IPS-15b (cell line): ENCODE measurements around the gene CXCL8.

Source experiments
- H3K27me3 ChIP-seq: one replicate; pipeline ENCODE4 v1.6.1; 2013; ENCODE audit warnings: low read length; ENCODE audit not compliant: control insufficient read depth, insufficient read depth
- H3K36me3 ChIP-seq: one replicate; pipeline ENCODE4 v1.6.1; 2013; ENCODE audit warnings: low read length; ENCODE audit not compliant: control insufficient read depth, insufficient read depth
- H3K4me1 ChIP-seq: one replicate; pipeline ENCODE4 v1.6.1; 2013; ENCODE audit warnings: mild to moderate bottlenecking, low read length; ENCODE audit not compliant: control insufficient read depth, insufficient read depth
- H3K4me3 ChIP-seq: one replicate; pipeline ENCODE4 v1.5.1; 2013; ENCODE audit warnings: low read depth, low read length
- H3K9ac ChIP-seq: one replicate; pipeline ENCODE4 v1.6.1; 2013; ENCODE audit warnings: low read depth, mild to moderate bottlenecking, low read length
- H3K9me3 ChIP-seq: one replicate; pipeline ENCODE4 v1.6.1; 2013; ENCODE audit warnings: mild to moderate bottlenecking, low read length; ENCODE audit not compliant: control insufficient read depth, insufficient read depth

Gene CXCL8

GRCh38 chr4:73721435-73721834 is 18.9 kb upstream of the CXCL8 start:
- H3K4me3 ChIP-seq, result no peak overlapping the region
- no peaks in the 10 kb centered on the region for H3K36me3 ChIP-seq
- no peaks in the 10 kb centered on the region for H3K4me1 ChIP-seq
- no peak overlapping the region for H3K9ac ChIP-seq
- no peaks in the 10 kb centered on the region for H3K27me3 ChIP-seq
- no peaks in the 10 kb centered on the region for H3K9me3 ChIP-seq

GRCh38 chr4:73721909-73722308 is 18.5 kb upstream of the CXCL8 start:
- Histone ChIP-seq H3K4me3 (no peak overlapping the region), H3K4me1 (no peaks in the 10 kb centered on the region), H3K36me3 (no peaks in the 10 kb centered on the region), H3K27me3 (no peaks in the 10 kb centered on the region), H3K9me3 (no peaks in the 10 kb centered on the region), H3K9ac (no peak overlapping the region)

- Histone ChIP-seq H3K27me3 (no peaks in the 10 kb centered on the region), H3K36me3 (no peaks in the 10 kb centered on the region), H3K9ac (no peak overlapping the region), H3K9me3 (no peaks in the 10 kb centered on the region), H3K4me3 (no peak overlapping the region), H3K4me1 (no peaks in the 10 kb centered on the region)
Measured at GRCh38 chr4:73723023-73723422, 17.3 kb upstream of the CXCL8 start.

GRCh38 chr4:73723928-73724327 is 16.4 kb upstream of the CXCL8 start:
- no peaks in the 10 kb centered on the region for H3K9me3 ChIP-seq
- no peak overlapping the region for H3K9ac ChIP-seq
- H3K4me1 ChIP-seq, result no peaks in the 10 kb centered on the region
- H3K4me3 ChIP-seq, result no peak overlapping the region
- H3K27me3 ChIP-seq, result no peaks in the 10 kb centered on the region
- H3K36me3 ChIP-seq, result no peaks in the 10 kb centered on the region

DNA sequence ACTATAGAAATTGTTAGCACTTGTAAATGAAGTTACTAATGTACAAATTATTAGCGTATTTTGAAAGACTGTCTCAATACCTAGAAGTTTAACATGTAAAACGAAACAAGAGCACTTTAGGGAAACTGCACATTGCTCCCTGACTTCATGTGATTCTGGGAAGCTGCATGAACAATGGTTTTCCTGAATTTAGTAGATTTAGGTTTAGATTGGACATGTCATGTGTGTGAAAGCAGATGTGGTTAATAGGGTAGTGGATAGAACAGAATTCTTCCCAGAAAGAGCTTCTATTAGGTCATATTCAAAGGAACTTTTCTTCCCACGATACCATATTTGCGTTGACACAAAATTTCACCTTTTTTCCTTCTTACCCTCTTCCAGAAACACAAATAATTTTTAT is 14.9 kb upstream of the CXCL8 start:
- no peaks in the 10 kb centered on the region for H3K9me3 ChIP-seq
- no peak overlapping the region for H3K9ac ChIP-seq
- H3K4me3 ChIP-seq, result no peak overlapping the region
- H3K36me3 ChIP-seq, result no peaks in the 10 kb centered on the region
- H3K27me3 ChIP-seq, result no peaks in the 10 kb centered on the region
- no peaks in the 10 kb centered on the region for H3K4me1 ChIP-seq

DNA sequence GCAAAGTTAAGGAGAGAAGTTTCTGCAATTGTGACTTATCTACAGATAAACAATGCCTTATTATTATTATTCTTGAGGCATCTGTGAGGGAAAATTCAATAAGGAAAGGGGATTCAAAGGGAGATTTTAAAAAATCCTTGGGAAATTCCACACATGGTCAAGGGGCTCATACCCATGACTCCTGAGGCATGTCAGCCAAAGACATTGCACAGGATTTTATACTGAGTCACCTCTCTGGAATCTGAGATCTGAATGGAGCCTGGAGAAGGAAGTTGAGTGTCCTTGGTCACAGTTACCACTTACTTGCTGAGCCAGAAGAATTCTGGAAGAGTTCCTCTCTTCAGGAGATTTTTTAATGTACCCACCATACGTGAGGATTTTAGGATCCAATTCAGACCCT is 14.4 kb upstream of the CXCL8 start:
- H3K36me3 ChIP-seq, result no peaks in the 10 kb centered on the region
- no peaks in the 10 kb centered on the region for H3K4me1 ChIP-seq
- H3K9ac ChIP-seq, result no peak overlapping the region
- H3K4me3 ChIP-seq, result no peak overlapping the region
- H3K27me3 ChIP-seq, result no peaks in the 10 kb centered on the region
- H3K9me3 ChIP-seq, result no peaks in the 10 kb centered on the region

DNA sequence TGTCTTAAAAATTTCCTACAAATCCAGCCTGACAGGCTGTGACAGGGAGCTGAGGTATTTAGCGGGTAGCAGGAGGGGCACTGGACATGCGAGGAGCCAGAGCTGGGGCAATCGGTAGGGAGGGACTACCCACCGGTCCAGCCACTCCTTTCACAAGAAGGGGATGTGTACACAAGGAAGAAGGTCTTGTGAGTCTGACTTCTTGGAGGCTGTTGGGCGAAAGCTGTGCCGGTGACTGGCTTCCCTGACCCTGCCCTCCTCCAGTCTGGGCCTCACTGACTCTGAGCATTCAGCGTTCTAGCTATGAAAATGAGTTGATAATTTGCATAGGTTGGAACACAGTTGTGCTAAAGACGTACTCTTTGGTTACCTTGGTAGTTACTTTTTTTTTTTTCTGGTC is 12.7 kb upstream of the CXCL8 start:
- no peaks in the 10 kb centered on the region for H3K27me3 ChIP-seq
- H3K36me3 ChIP-seq, result no peaks in the 10 kb centered on the region
- no peaks in the 10 kb centered on the region for H3K4me1 ChIP-seq
- H3K9me3 ChIP-seq, result no peaks in the 10 kb centered on the region
- H3K4me3 ChIP-seq, result no peak overlapping the region
- no peak overlapping the region for H3K9ac ChIP-seq

DNA sequence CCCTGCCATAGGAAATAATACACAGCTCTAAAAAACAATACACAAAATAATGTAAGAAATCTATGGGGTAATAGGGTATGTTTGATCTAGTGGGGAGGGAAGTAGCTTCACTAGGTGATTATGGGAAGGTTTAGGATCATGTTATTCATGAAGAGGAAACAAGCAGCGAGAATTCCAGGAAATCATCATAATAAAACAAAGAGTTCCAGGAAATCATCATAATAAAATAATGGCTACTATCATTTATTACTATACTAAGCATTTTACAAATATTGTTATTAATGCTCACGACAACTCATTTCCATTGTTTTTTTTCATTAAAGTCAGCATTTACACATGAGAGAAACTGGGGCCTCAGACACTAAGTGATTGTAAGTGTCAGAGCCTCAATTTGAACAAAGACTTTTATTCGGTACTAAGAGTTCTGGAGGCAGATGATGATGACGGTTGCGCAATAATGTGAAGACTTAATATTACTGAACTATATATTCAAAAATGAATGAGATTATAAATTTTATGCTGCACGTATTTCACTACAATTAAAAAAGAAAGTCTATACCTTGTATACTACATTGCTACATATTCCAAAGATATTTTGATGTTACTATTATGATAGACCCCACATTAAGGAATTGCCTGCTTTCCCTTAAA is 12.2 kb upstream of the CXCL8 start:
- Histone ChIP-seq H3K36me3 (no peaks in the 10 kb centered on the region), H3K9ac (no peak overlapping the region), H3K4me1 (no peaks in the 10 kb centered on the region)

DNA sequence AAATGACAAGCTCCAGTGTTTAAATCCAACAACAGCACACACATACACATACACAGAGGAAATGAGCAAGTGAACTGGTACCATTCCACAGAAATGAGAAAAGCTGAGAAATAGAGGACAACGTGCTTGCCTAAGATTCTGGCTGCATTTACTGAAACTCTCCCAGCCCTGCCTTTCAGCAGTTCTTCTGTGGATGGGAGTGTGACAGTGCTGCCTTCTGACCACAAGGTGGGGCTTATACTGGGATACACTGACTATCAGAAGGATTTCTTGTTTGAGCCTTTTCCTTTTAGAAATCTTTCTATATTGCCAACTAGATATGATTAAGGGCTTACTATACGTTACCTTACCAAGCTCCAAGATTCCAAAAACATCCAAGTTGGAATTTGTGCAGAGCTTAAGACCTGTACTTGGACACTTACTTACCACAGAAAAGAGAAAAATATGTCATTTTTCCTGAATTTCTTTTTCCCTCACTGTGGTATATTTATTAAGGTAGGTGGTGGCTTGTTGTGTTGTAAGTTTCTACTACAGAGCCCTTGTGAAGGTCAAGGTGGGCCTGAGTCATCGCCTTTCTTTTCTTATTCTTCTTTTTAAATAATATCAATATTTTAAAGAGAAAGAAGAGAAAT is 10.7 kb upstream of the CXCL8 start:
- H3K27me3 ChIP-seq, result no peaks in the 10 kb centered on the region
- no peak overlapping the region for H3K9ac ChIP-seq
- H3K4me1 ChIP-seq, result no peaks in the 10 kb centered on the region
- no peak overlapping the region for H3K4me3 ChIP-seq
- no peaks in the 10 kb centered on the region for H3K36me3 ChIP-seq
- H3K9me3 ChIP-seq, result no peaks in the 10 kb centered on the region

More for the DNA sequence above, 12.2 kb upstream of the CXCL8 start:
- no peak overlapping the region for H3K4me3 ChIP-seq
- H3K9me3 ChIP-seq, result no peaks in the 10 kb centered on the region
- no peaks in the 10 kb centered on the region for H3K27me3 ChIP-seq

- no peak overlapping the region for H3K9ac ChIP-seq
- H3K9me3 ChIP-seq, result no peaks in the 10 kb centered on the region
- no peaks in the 10 kb centered on the region for H3K36me3 ChIP-seq
- H3K4me1 ChIP-seq, result no peaks in the 10 kb centered on the region
- H3K4me3 ChIP-seq, result no peak overlapping the region
- no peaks in the 10 kb centered on the region for H3K27me3 ChIP-seq
Measured at GRCh38 chr4:73730292-73730691, 10.1 kb upstream of the CXCL8 start.

DNA sequence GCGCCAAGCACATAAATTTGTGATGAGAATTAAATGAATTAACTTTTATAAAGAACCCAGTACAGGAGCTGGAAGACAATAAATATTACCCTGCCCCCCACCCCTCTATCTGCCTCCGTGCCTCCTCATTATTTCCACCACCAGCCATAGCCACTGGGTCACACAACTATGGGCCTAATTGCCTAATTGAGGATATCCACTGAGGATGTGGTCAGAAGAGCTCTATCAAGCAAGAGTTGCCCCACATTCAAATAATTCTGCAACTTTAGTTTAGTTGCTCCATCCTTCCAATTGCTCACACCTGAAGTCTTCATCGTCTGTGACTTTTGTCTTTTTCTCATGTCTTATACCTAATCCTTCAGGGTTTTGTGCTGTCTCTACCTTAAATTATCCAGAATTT is 9.5 kb upstream of the CXCL8 start:
- Histone ChIP-seq H3K4me1 (no peaks in the 10 kb centered on the region), H3K27me3 (no peaks in the 10 kb centered on the region), H3K4me3 (no peak overlapping the region), H3K36me3 (no peaks in the 10 kb centered on the region), H3K9ac (no peak overlapping the region), H3K9me3 (no peaks in the 10 kb centered on the region)

- Histone ChIP-seq H3K4me3 (no peak overlapping the region), H3K9ac (no peak overlapping the region), H3K36me3 (no peaks in the 10 kb centered on the region), H3K27me3 (no peaks in the 10 kb centered on the region), H3K9me3 (no peaks in the 10 kb centered on the region), H3K4me1 (no peaks in the 10 kb centered on the region)
Measured at GRCh38 chr4:73731968-73732610, 8.3 kb upstream of the CXCL8 start.
